ENCODE data around the gene SPC25.
"Not testable (repeated sequence)": the region's sequence is repeated elsewhere in the genome, so short reads cannot be mapped to it uniquely, and the experiment has no call there.

Gene SPC25

DNA sequence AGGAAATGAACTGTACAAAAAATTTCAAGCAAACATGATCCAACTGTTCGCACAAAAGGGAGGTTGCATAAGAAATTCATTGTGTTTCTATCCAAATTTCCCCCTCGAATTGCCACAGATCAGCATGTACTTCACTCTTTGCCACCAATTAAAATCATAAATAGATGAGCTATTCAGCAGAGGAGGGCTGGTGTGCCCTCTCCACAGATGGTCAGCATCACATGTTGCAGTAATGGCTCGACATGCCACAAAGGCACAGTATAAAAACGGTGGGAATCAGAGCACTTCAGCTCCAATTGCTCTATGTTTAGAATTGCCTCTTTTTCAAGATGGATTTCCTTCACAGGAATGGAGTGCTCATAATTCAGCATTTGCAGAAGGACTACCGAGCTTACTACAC, 10.8 kb upstream of the SPC25 start, which contains the start of gene G6PC2:
G6PC2 (plus strand) TSS at position 289 of the 400 bp plus-strand sequence; CDS start at position 330, 41 bp downstream.
- DNase-seq (ENCODE audit: low read depth) = no peak

GRCh38 chr2:168897449-168897848, 7.2 kb upstream of the SPC25 start:
- no peak for DNase-seq (ENCODE audit: low read depth)

GRCh38 chr2:168896783-168897182, 6.6 kb upstream of the SPC25 start:
- peak; percentile 14 for DNase-seq (ENCODE audit: low read depth)

- no peak for DNase-seq (ENCODE audit: low read depth)
Measured at GRCh38 chr2:168895771-168896170, 5.5 kb upstream of the SPC25 start.

- no peak for DNase-seq (ENCODE audit: low read depth)
Measured at GRCh38 chr2:168894720-168895119, 4.5 kb upstream of the SPC25 start.

DNA sequence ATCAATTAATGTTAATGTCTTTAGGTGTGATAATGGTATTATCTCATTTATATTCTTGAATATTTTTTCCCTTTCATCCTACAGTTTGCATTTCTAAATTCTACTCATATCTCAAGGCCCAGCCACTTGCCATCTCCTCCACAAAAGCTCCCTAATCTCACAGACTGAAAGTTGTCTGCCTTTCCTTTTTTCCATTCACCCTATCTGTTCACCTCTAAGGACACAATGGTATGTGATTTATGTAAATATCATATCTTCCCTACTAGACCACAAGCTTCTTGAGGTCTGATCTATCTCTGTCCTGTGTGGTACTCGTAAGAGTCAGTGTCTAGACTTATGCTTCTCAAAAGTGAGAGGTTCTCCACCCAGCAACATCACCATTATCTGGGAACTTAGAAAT, 3.9 kb upstream of the SPC25 start:
- DNase-seq (ENCODE audit: low read depth) = no peak

DNA sequence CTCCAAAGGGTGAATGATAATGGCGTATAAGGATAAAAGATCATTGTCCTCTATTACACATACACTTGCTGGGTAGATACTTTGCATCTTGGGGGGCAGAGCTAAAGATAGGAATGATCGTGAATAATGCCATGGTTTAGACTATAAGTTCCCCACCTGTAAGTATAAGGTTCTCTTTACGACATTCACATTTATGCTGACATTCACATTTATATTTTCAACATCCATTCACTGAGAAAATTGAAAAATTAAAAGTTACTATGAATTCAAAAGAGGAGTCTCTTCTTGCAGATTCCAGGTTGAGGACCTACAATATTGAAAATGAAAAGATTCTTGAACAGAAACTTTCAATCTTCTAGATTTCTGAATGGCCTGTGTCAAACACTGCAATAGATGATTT, 2.1 kb upstream of the SPC25 start:
- no peak for DNase-seq (ENCODE audit: low read depth)

- no peak for DNase-seq (ENCODE audit: low read depth)
Measured at GRCh38 chr2:168889635-168890005, 610 bp downstream of the SPC25 start.

DNA sequence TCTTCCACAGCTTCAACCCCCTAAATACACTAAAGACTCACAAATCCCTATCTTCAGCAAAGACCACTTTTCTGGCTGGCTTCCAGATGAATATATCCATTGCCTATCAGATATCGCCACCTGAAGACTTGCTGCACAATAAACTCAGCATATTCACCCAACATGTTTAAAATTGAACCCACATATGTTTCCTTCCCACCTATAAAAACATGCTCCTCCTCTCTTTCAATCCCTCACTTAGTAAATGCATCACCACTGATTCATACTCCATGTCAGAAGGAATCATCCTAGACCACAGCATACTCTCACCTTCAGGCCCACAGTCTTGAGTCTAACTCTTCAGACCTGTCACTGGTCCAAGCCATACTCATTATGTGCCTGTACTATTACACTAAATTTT, 5.3 kb downstream of the SPC25 start:
- peak; percentile 8 for DNase-seq (ENCODE audit: low read depth)

DNA sequence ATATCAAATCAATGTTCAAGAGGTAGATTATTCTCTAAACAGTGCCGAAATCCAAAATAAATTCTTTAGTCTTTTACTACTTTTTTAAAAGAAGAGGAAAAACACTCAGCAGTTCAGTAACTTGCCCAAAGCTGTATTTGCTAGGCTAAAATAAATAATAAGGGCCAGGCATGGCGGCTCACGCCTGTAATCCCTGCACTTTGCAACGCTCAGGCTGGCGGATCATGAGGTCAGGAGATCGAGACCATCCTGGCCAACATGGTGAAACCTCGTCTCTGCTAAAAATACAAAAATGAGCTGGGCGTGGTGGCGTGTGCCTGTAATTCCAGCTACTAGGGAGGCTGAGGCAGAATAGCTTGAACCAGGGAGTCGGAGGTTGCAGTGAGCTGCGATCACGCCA, 8.1 kb downstream of the SPC25 start:
- DNase-seq (ENCODE audit: low read depth) = not testable (repeated sequence)

- no peak for DNase-seq (ENCODE audit: low read depth)
Measured at GRCh38 chr2:168874368-168875054, 15.7 kb downstream of the SPC25 start.

GRCh38 chr2:168870824-168871223, 19.4 kb downstream of the SPC25 start:
- DNase-seq (ENCODE audit: low read depth) = not testable (repeated sequence)

GRCh38 chr2:168870369-168870768, 19.9 kb downstream of the SPC25 start:
- DNase-seq (ENCODE audit: low read depth) = not testable (repeated sequence)

DNA sequence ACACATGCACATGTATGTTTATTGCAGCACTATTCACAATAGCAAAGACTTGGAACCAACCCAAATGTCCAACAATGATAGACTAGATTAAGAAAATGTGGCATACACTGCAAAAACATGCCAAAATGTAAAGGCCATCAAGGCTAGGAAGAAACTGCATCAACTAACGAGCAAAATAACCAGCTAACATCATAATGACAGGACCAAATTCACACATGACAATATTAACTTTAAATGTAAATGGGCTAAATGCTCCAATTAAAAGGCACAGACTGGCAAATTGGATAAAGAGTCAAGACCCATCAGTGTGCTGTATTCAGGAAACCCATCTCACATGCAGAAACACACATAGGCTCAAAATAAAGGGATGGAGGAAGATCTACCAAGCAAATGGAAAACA, 23.1 kb downstream of the SPC25 start:
- DNase-seq (ENCODE audit: low read depth) = not testable (repeated sequence)

DNA sequence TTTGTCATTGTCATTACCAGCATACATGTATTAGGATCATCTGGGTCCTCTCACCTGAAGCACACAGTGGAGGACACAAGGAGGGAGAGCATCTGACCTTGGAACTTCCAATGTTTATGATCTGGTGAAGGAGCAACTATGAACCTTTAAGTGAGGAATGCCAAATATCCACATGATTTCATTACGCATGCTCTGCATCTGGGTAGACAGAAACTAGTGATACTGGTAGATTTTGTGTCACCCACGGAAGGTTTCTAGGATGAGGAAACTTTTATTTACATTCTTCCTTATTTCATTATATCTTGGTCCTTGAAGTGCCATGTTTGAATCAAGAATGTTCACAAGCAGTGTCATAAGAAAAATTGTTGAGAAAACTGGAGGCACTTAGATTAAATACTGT, 32.1 kb downstream of the SPC25 start:
- no peak for DNase-seq (ENCODE audit: low read depth)

DNA sequence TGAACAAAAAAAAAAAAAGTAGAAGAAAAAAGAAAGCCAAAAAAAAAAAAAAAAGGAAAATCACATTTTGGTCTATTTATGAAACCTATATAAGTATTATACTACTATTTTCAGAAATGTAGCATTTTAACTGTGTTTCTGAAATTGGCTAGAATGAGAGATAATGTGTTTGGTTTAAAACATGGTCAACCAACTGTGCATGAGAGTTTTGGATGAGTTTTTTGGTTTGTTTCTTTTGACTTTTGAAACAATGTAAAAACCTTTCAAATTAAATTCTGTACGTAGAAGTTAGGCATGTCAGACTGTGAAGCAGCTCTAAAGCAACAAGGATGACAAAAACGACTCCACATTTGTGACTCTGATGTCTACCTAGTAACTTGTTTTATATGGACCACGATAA, 34.6 kb downstream of the SPC25 start:
- DNase-seq (ENCODE audit: low read depth) = no peak

GRCh38 chr2:168854651-168855050, 35.6 kb downstream of the SPC25 start:
- no peak for DNase-seq (ENCODE audit: low read depth)

DNA sequence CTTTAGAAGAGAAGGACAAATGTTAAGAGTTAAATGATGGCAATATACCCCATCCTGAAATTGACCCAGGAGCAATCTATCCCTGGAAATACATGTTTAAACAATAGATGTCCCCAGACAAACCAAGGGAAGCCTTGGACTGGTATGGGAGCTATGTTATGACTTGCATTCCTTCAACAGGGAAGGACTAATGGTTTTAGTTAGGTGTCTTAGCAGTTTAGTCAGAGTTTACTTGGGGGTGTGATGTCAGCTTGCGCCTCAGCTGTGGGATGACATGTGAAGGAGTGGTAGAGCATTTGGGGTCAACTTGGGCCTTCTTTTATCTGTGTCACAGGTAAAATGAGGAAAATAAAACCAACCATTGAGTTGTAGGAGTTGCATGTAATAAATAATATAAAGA, 36.8 kb downstream of the SPC25 start:
- no peak for DNase-seq (ENCODE audit: low read depth)

- no peak for DNase-seq (ENCODE audit: low read depth)
Measured at GRCh38 chr2:168852481-168852880, 37.7 kb downstream of the SPC25 start.

DNA sequence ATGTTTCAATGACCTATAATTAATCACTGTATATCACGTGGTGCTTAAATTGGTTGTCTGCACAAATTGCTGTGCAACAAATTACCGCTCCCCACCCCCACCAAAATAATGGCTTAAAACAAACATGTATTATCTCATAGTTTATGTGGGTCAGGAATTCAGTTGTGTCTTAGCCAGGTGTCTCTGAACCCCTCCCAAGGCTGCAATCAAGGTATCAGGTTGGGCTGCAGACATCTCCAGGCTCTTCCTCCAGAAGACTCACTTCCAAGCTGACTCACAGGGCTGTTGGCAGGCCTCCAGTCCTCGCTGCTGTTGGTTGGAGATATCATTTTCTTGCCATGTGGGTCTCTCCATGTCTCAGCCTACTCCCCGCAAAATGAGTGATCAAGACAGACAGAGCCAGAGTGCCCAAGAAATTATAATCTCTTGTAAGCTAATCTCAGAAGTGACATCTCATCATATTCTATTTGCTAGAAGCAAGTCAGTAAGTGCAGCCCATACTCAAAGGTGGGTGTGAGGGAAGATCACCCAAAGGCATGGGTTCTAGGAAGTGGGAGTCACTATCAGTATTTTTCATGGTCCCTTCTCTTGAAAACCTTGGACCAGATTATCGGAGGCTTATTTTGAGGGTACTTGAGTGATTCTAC, 38.4 kb downstream of the SPC25 start:
- DNase-seq (ENCODE audit: low read depth) = peak; percentile 60

GRCh38 chr2:168850846-168851245, 39.4 kb downstream of the SPC25 start:
- DNase-seq (ENCODE audit: low read depth) = no peak

DNA sequence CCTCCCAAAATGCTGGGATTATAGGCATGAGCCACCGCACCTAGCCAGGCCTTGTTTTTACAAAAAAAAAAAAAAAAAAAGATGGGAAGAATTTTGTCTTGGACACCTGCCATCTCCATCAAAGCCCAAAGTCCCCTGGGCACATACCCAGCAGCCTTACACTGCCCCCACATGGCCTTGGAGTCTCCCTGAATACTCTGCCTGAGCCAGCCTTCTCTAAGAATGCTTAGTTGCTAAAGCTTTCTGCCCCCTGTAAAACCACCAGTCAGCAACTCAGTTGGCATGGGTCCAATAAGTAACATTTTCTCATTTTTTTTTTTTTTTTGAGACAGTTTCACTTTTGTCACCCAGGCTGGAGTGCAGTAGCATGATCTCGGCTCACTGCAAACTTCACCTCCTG, 40.6 kb downstream of the SPC25 start:
- DNase-seq (ENCODE audit: low read depth) = peak; percentile 33

DNA sequence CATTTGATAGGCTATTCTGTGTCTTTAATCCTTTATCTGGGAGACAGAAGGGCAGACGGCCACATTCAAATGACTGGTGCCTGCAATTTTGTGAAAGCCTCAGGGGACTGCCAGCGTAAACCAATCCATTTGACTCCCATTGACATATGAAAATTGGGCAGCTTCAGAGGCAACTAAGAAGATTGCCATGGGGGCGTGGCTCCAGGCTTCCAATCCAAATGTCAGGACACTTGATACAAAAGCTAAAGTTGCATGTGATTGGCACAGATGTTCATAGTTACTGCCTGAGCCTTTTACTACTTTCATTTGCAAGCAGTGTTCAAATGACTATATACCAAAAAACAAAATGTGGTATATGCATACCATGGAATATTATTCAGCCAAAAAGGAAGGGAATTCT, 42.0 kb downstream of the SPC25 start:
- DNase-seq (ENCODE audit: low read depth) = no peak

DNA sequence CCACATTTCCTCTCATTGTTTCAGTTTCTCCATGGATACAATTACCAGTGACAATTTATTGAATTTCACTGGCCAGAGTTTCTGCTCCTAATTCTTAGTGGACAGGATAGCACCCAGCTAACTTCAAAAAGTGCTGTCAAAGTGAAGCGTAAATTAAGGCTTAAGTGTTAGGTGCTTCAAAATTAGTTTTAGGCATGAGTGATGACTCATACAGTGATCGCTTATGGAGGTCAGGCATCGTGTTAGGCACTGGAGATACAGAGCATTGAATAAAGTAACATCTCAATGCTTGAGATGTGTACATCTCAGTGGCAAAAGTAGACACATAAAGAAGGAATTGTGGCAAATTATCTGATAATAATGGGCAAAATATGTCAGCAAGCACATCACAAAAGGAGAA, 47.0 kb downstream of the SPC25 start:
- DNase-seq (ENCODE audit: low read depth) = no peak
